COLO829 (cell line): Measurements from ENCODE around the gene MALT1.
"Not testable (repeated sequence)": the region's sequence is repeated elsewhere in the genome, so short reads cannot be mapped to it uniquely, and the experiment has no call there.

Experiments
- DNase-seq: peaks from one replicate; pipeline ENCODE4 v3.0.0; 2012; ENCODE audit warnings: low spot score

Gene MALT1

GRCh38 chr18:58732471-58732870, 61.2 kb downstream of the MALT1 start:
- DNase-seq = no peak

DNA sequence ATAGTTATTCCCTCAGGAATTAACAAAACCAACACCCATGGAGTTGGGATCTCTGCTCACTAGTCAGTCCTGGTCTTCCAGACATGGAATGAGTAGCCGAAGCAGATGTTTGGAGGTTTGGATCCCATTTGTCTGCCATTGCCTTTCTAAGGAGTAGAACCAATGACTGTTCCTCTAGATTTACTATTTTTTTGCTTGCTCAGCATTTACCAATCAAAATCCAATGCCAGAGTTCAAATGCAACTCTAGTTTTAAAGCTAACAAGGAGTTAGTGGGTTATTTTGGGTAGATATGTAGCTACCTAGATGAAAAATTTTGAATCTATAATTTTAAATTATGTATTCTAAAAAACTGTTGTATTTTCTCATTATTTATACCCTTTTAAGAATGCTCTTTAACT, 62.6 kb downstream of the MALT1 start:
- DNase-seq = no peak

GRCh38 chr18:58738322-58738721, 67.1 kb downstream of the MALT1 start:
- no peak for DNase-seq

DNA sequence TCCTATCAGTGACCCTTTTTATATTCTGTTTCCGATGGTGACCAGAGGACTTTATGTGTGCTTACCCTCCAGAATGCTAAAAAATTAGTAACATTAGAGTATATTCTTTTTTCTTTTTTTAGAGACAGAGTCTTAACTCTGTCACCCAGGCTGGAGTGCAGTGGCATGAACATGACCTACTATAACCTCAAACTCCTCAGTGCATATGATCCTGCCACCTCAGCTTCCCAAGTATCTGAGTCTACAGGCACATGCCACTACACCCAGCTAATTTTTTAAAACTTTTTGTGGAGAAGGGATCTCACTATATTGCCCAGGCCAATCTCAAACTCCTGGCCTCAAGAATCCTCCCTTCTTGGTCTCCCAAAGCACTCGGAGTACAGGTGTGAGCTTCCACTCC, 74.6 kb downstream of the MALT1 start:
- DNase-seq = no peak

- DNase-seq = no peak
Observed at GRCh38 chr18:58748899-58749595, 77.8 kb downstream of the MALT1 start.

DNA sequence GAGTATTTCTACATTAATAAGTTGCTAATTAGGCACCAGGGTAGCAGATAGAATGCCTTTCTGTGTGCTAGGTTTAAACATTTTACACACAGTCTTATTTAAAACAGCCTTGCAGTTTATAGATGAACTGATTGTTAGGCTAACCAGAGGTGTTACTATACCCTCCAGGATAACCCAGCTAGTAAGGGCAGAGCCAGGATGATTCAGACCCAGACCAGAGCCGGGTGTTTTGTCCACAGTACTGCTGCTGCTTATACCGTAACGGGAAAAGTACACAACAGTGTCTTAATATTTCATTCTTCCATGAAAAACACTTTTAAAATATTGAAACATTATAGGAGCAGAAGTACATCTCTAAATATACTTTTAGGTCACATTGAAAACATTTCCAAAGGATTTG, 82.7 kb downstream of the MALT1 start:
- DNase-seq = no peak

DNA sequence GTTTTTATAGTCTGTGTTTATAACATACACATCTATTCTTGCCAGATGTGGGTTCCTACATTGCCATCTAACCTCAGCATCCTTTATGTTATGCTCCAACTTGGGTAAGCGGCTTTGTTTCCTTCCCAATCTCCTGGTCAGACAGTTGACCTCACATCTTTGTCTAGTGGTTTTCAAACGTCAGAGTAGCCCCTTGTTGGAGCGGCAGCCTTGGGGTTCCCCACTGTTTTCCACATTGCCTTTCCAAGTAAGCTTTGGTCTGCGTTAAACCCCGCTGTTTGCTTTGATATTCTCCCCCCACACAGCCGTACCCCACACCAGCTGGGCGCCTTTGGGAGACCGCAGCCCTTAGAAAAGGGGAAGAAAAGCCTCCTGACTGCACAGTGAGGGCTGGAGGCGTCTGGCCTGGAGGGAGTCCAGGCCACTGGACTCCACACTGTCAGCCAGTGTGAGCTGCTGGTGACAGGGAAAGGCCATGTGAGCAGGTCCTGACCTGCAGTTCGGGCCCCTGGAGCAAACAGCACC, 83.3 kb downstream of the MALT1 start:
- DNase-seq = no peak

- no peak for DNase-seq
Observed at GRCh38 chr18:58755304-58756010, 84.2 kb downstream of the MALT1 start.

- no peak for DNase-seq
Observed at GRCh38 chr18:58756148-58756547, 84.9 kb downstream of the MALT1 start.

GRCh38 chr18:58756596-58757240, 85.5 kb downstream of the MALT1 start:
- no peak for DNase-seq

- not testable (repeated sequence) for DNase-seq
Observed at GRCh38 chr18:58757351-58757750, 86.1 kb downstream of the MALT1 start.

- no peak for DNase-seq
Observed at GRCh38 chr18:58758046-58758445, 86.8 kb downstream of the MALT1 start.

- no peak for DNase-seq
Observed at GRCh38 chr18:58758606-58759005, 87.3 kb downstream of the MALT1 start.

GRCh38 chr18:58761241-58761969, 90.1 kb downstream of the MALT1 start:
- no peak for DNase-seq

- DNase-seq = no peak
Observed at GRCh38 chr18:58761970-58762780, 90.9 kb downstream of the MALT1 start.

- DNase-seq = no peak
Observed at GRCh38 chr18:58762781-58763171, 91.5 kb downstream of the MALT1 start.

GRCh38 chr18:58766164-58766563, 94.9 kb downstream of the MALT1 start:
- no peak for DNase-seq

DNA sequence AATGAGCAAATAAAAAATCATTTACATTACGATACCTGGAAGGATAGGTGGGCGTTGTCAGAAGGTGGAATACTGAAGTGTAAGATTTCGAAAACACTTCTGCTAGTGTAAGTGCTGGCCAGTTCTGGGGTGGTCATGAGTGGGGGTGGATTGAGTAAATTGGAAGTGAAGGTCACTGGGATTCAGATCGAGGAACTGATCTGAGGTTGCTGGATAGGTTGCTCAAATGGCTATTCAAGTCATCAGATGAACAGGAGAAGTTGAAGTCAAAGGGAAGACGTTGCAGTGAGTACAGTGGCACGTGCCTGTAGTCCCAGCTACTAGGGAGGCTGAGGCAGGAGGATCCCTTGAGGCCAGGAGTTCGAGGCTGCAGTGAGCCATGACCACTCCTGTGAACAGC, 95.7 kb downstream of the MALT1 start:
- no peak for DNase-seq

DNA sequence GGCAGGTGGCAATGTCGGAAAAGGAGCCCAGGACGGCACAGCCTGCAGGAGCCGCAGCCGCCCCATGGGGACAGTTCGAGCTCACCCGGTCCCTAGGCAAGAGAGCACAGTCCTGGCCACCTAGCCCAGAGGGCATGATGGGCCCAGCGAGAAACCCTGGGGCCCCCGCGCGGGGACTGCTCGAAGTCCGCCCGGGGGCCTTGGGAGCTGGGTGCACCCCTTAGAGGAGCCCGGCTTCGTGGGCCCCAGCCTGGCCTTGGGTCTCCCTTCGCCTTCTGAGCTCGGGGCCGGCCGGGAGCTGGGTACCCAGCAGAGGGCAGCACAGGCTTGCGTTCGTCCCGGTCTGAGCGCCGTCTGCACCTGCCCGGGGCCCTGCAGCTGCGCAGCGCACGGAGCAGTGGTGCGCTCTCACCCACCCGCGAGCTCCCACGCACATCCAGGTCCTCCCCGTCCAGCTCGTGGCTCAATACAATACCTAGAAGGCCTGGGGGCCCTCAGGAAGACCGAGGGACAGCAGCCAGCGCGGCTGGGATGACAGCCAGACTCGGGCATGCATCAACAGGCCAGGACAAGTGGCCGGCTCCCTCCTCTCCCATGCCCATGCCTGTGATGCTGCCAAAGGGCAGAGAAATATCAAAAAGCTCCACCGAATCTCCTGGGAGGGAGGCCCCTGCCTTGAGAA, 97.2 kb downstream of the MALT1 start:
- peak; percentile 31 for DNase-seq

GRCh38 chr18:58769321-58769720, 98.1 kb downstream of the MALT1 start:
- DNase-seq = no peak

DNA sequence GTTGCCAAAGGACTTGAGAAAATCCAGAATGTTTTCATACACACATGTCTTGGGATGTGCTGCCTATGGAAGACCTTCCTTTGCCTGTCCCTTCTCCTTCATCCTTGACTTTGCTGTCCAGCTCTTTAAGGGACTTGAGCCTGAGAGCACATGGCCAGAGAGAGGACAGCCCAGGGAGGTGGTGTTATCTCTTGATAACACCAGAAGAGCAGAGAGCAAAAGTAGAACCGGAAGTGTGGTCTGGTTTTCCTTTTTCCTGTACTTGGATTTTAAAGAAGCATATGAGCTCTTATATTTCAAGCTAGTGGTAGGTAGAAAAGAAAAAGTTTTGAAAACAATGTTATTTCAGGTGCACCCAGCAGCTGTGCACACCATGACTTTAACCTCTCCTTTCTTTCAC, 99.3 kb downstream of the MALT1 start:
- no peak for DNase-seq
